Spleen (tissue), 11 donors: ENCODE measurements around the gene NLK. TPM values are rescaled to one million over a fixed set of nuclear protein-coding genes. Genes with fewer than 3 reads are reported as not detected.

Experiments used
- DNase-seq: peaks from one replicate; pipeline ENCODE4 v3.0.0-alpha.2; 2020
- H3K27ac ChIP-seq, 8 donors: fragments of 200-600 bp; sonication (generic) in 7 of 8; 1 replicate in 4 of 8; 2 replicates in 4 of 8; pipeline versions ENCODE4 v1.5.0 to v1.8.0; 2016 to 2021; ENCODE audit warnings: inconsistent platforms in 4 of 8, mild to moderate bottlenecking in 4 of 8, moderate library complexity in 1 of 8
- H3K27me3 ChIP-seq, 7 donors: fragments of 200-600 bp; sonication (generic) in 6 of 7; replicated peaks in 1 of 7; 1 replicate in 4 of 7; 2 replicates in 3 of 7; pipeline versions ENCODE4 v1.5.0 to v1.8.0; 2016 to 2021; ENCODE audit warnings: inconsistent platforms in 3 of 7, mild to moderate bottlenecking in 1 of 7
- H3K36me3 ChIP-seq, 6 donors: fragments of 200-600 bp; sonication (generic) in 5 of 6; 1 replicate in 4 of 6; 2 replicates in 2 of 6; pipeline versions ENCODE4 v1.5.0 to v1.8.0; 2016 to 2021; ENCODE audit warnings: inconsistent platforms in 2 of 6
- H3K4me1 ChIP-seq, 6 donors: fragments of 200-600 bp; sonication (generic) in 5 of 6; 1 replicate in 3 of 6; 2 replicates in 3 of 6; pipeline versions ENCODE4 v1.5.0 to v1.8.0; 2016 to 2021; ENCODE audit warnings: inconsistent platforms in 3 of 6
- H3K4me3 ChIP-seq, 8 donors: fragments of 200-600 bp; sonication (generic) in 7 of 8; 1 replicate in 4 of 8; 2 replicates in 4 of 8; pipeline versions ENCODE4 v1.5.0 to v1.8.0; 2016 to 2021; ENCODE audit warnings: inconsistent platforms in 4 of 8, mild to moderate bottlenecking in 4 of 8, moderate library complexity in 2 of 8
- H3K9me3 ChIP-seq, 8 donors: fragments of 200-600 bp; sonication (generic) in 7 of 8; 1 replicate in 4 of 8; 2 replicates in 4 of 8; pipeline versions ENCODE4 v1.5.0 to v1.8.0; 2016 to 2021; ENCODE audit warnings: inconsistent platforms in 4 of 8
- CTCF ChIP-seq, 11 experiments: fragments of 200-600 bp in 7 of 11; fragments of 450-650 bp in 4 of 11; sonication (generic) in 4 of 11; IDR thresholded peaks in 8 of 11; conservative IDR thresholded peaks in 3 of 11; 1 replicate in 7 of 11; 2 replicates in 4 of 11; pipeline versions ENCODE4 v1.4.0 to v1.8.0; 2016 to 2021; ENCODE audit warnings: antibody characterized with exemption in 11 of 11, inconsistent platforms in 4 of 11, mild to moderate bottlenecking in 1 of 11
- POLR2A ChIP-seq, 3 donors: fragments of 450-650 bp; IDR thresholded peaks; one replicate each; pipeline ENCODE4 v1.5.1; 2017; ENCODE audit warnings: antibody characterized with exemption in 3 of 3, mild to moderate bottlenecking in 1 of 3
- POLR2AphosphoS5 ChIP-seq, 3 donors: sonication (generic); formaldehyde crosslinking; IDR thresholded peaks; one replicate each; pipeline ENCODE4 v1.5.1; 2017; ENCODE audit warnings: antibody characterized with exemption in 3 of 3
- WGBS, 5 donors: extraction: QIAGEN DNeasy Blood & Tissue Kit in 3 of 5; methylation state at CpG; one replicate each; pipeline versions ENCODE4 v1.1.5 to v1.1.7; 2013 to 2018; 5-methylcytosine and 5-hydroxymethylcytosine counted together
- intact Hi-C: fragments of 100-400 bp; cut with DNase I; formaldehyde crosslinking; loops from one replicate; pipeline ENCODE4 v1.15.0; 2023; ENCODE audit warnings: low total_unique reads
- polyA plus RNA-seq, 3 donors: library from polyadenylated mRNA; stranded (reverse); fragments of 200-250 nt; gene quantifications; one replicate each; pipeline ENCODE4 v1.2.1, GENCODE V29; 2013
- total RNA-seq, 7 donors: library from RNA; depleted of rRNA in 3 of 7; stranded (reverse); fragments of >200 nt in 3 of 7; fragmentation: NEBNext Ultra II Directional in 4 of 7; extraction: Animal tissue kit (Norgen Biotek cat#: 25700) in 4 of 7; gene quantifications; one replicate each; pipeline versions ENCODE4 v1.1.0 to v1.2.1, GENCODE V29; 2016 to 2021
- donor health status: healthy with polysubstance abuse.
- donor health status: DM: no; HTN: no; CAD: no; lungs with moderate emphysema.
- donor health status: DM: no; HTN: no; CAD: no.
- donor health status: Bipolar disorder and iron deficiency.
- donor health status: healthy.
- donor health status: DM: no; HTN: no; CAD: no.
- donor health status: DM: yes; HTN: yes; CAD: no.

Gene NLK
- total and polyA plus RNA-seq, 10 donors, result 12.6 to 49.4 (median 34.3) TPM

- Histone ChIP-seq H3K4me3 (no peak overlapping the region), H3K27ac (peak overlapping the region in 2 of 8 donors; percentile 3 to 12), H3K27me3 (no peaks in the 10 kb centered on the region), H3K9me3 (no peaks in the 10 kb centered on the region), H3K36me3 (peaks cover 3 to 91% (median 24%) of the 10 kb centered on the region in 6 donors), H3K4me1 (peaks cover 0 to 14% (median 6%) of the 10 kb centered on the region in 6 donors)
- no peak for TF ChIP-seq POLR2A (IDR thresholded peaks at IDR 0.05)
- TF ChIP-seq POLR2AphosphoS5 (IDR thresholded peaks at IDR 0.05), result no peak
- TF ChIP-seq CTCF (IDR thresholded peaks at IDR 0.05 in 8 of 11, conservative IDR thresholded peaks at IDR 0.05 in 3 of 11), result no peak
- intact Hi-C loops, result no loop called here
- WGBS, 5 donors, result 71 to 84% (median 76%) methylated on average over 1 of the region's 1 CpG
- DNase-seq, result no peak
Observed at GRCh38 chr17:28188841-28189263, 146.4 kb downstream of the NLK start.

- peaks cover 0 to 14% (median 6%) of the 10 kb centered on the region in 6 donors for H3K4me1 ChIP-seq
- intact Hi-C loops, result no loop called here
- peaks cover 3 to 91% (median 31%) of the 10 kb centered on the region in 6 donors for H3K36me3 ChIP-seq
- no peak for TF ChIP-seq POLR2A (IDR thresholded peaks at IDR 0.05)
- TF ChIP-seq POLR2AphosphoS5 (IDR thresholded peaks at IDR 0.05), result no peak
- no peak for TF ChIP-seq CTCF (IDR thresholded peaks at IDR 0.05 in 8 of 11, conservative IDR thresholded peaks at IDR 0.05 in 3 of 11)
- no peaks in the 10 kb centered on the region for H3K27me3 ChIP-seq
- DNase-seq, result no peak
- WGBS, 5 donors, result 60 to 78% (median 71%) methylated on average over 5 of the region's 5 CpGs
- H3K27ac ChIP-seq, result peak overlapping the region in 4 of 8 donors; percentile 3 to 18 (median 12)
- H3K4me3 ChIP-seq, result no peak overlapping the region
- H3K9me3 ChIP-seq, result no peaks in the 10 kb centered on the region
Observed at GRCh38 chr17:28189667-28190066, 147.2 kb downstream of the NLK start.

GRCh38 chr17:28191018-28191417 lies 148.5 kb downstream of the NLK start:
- intact Hi-C loops, result no loop called here
- H3K27ac ChIP-seq, result no peak overlapping the region
- no peaks in the 10 kb centered on the region for H3K27me3 ChIP-seq
- TF ChIP-seq CTCF (IDR thresholded peaks at IDR 0.05 in 8 of 11, conservative IDR thresholded peaks at IDR 0.05 in 3 of 11) (no peak), POLR2A (IDR thresholded peaks at IDR 0.05) (no peak)
- H3K9me3 ChIP-seq, result no peaks in the 10 kb centered on the region
- peaks cover 0 to 14% (median 6%) of the 10 kb centered on the region in 6 donors for H3K4me1 ChIP-seq
- WGBS, 5 donors, result 96 to 98% (median 97%) methylated on average over 8 of the region's 8 CpGs
- H3K36me3 ChIP-seq, result peaks cover 3 to 91% (median 28%) of the 10 kb centered on the region in 6 donors
- DNase-seq, result no peak
- no peak overlapping the region for H3K4me3 ChIP-seq

- no peaks in the 10 kb centered on the region for H3K9me3 ChIP-seq
- 29 to 41% (median 37%) methylated on average over 3 of the region's 3 CpGs for WGBS, 5 donors
- H3K27me3 ChIP-seq, result no peaks in the 10 kb centered on the region
- no peak for DNase-seq
- H3K36me3 ChIP-seq, result peaks cover 3 to 91% (median 34%) of the 10 kb centered on the region in 6 donors
- H3K4me1 ChIP-seq, result peaks cover 0 to 22% (median 6%) of the 10 kb centered on the region in 6 donors
- H3K27ac ChIP-seq, result peak overlapping the region in 1 of 8 donors; percentile 27
- TF ChIP-seq CTCF (IDR thresholded peaks at IDR 0.05 in 8 of 11, conservative IDR thresholded peaks at IDR 0.05 in 3 of 11) (no peak), POLR2AphosphoS5 (IDR thresholded peaks at IDR 0.05) (no peak), POLR2A (IDR thresholded peaks at IDR 0.05) (no peak)
- intact Hi-C loops, result no loop called here
- H3K4me3 ChIP-seq, result no peak overlapping the region
Observed at GRCh38 chr17:28193241-28193640, 150.8 kb downstream of the NLK start.
